Neural cell (in vitro differentiated cells): ENCODE measurements around the gene TMTC1. TPM values are rescaled to one million over a fixed set of nuclear protein-coding genes. Genes with fewer than 3 reads are reported as not detected.

Source experiments
- H2AFZ ChIP-seq: fragments of 200-600, 300-800 bp; sonication (generic), shearing (Covaris generic); 2 replicates; pipeline ENCODE4 v1.6.0; 2014; ENCODE audit warnings: low read depth, mild to moderate bottlenecking, antibody characterized with exemption, low read length, moderate library complexity
- H3F3A ChIP-seq: fragments of 200-600 bp; shearing (Covaris generic); 2 replicates; pipeline ENCODE4 v1.6.1; 2016; ENCODE audit warnings: mild to moderate bottlenecking, moderate library complexity, mixed read lengths, antibody characterized with exemption, low read length; ENCODE audit not compliant: insufficient read depth, poor library complexity, severe bottlenecking
- H3K27ac ChIP-seq: fragments of 200-600, 300-800 bp; sonication (generic), shearing (Covaris generic); 2 replicates; pipeline ENCODE4 v1.5.1; 2014; ENCODE audit warnings: mild to moderate bottlenecking, low read length, moderate library complexity
- H3K27me3 ChIP-seq: fragments of 300-800, 200-600 bp; sonication (generic), shearing (Covaris generic); 2 replicates; pipeline ENCODE4 v1.6.0; 2014; ENCODE audit warnings: mild to moderate bottlenecking, low read depth, low read length, moderate library complexity; ENCODE audit not compliant: insufficient read depth
- H3K36me3 ChIP-seq: fragments of 300-800, 200-600 bp; sonication (generic), shearing (Covaris generic); 2 replicates; pipeline ENCODE4 v1.5.1; 2014; ENCODE audit warnings: mild to moderate bottlenecking, antibody characterized with exemption, low read length, moderate library complexity; ENCODE audit not compliant: insufficient read depth
- H3K4me2 ChIP-seq: fragments of 300-800, 200-600 bp; sonication (generic), shearing (Covaris generic); 2 replicates; pipeline ENCODE4 v1.6.0; 2014; ENCODE audit warnings: mild to moderate bottlenecking, low read length
- H3K4me3 ChIP-seq: fragments of 300-800, 200-600 bp; sonication (generic), shearing (Covaris generic); 2 replicates; pipeline ENCODE4 v1.5.1; 2014; ENCODE audit warnings: mild to moderate bottlenecking, low read length, moderate library complexity
- H3K79me2 ChIP-seq: fragments of 200-600 bp; shearing (Covaris generic); replicated peaks from 2 replicates; pipeline ENCODE4 v1.6.0; 2014; ENCODE audit warnings: mild to moderate bottlenecking, low read length, moderate library complexity; ENCODE audit not compliant: insufficient read depth
- H3K9ac ChIP-seq: fragments of 300-800, 200-600 bp; sonication (generic), shearing (Covaris generic); 2 replicates; pipeline ENCODE4 v1.6.1; 2016; ENCODE audit warnings: mild to moderate bottlenecking, low read length, mixed read lengths
- H3K9me2 ChIP-seq: fragments of 200-600 bp; shearing (Covaris generic); 2 replicates; pipeline ENCODE4 v1.6.1; 2016; ENCODE audit warnings: mild to moderate bottlenecking, low read length, mixed read lengths; ENCODE audit not compliant: insufficient read depth
- H3K9me3 ChIP-seq: fragments of 200-600, 300-800 bp; sonication (generic), shearing (Covaris generic); 2 replicates; pipeline ENCODE4 v1.6.1; 2016; ENCODE audit warnings: mild to moderate bottlenecking, mixed run types, low read length, moderate library complexity, mixed read lengths
- H4K20me1 ChIP-seq: fragments of 200-600 bp; shearing (Covaris generic); 2 replicates; pipeline ENCODE4 v1.6.1; 2016; ENCODE audit warnings: mild to moderate bottlenecking, mixed run types; ENCODE audit not compliant: insufficient read depth
- CTCF ChIP-seq: fragments of 450-650 bp; IDR thresholded peaks from 2 replicates; pipeline ENCODE4 v1.5.1; 2014; ENCODE audit warnings: antibody characterized with exemption, mild to moderate bottlenecking, moderate library complexity; ENCODE audit not compliant: poor library complexity, severe bottlenecking
- EP300 ChIP-seq: fragments of 450-650 bp; conservative IDR thresholded peaks from 2 replicates; pipeline ENCODE4 v1.6.1; 2014; ENCODE audit warnings: antibody characterized with exemption, mild to moderate bottlenecking, moderate library complexity; ENCODE audit not compliant: poor library complexity, severe bottlenecking
- EZH2 ChIP-seq: fragments of 200-600, 300-800 bp; shearing (Covaris generic), sonication (generic); IDR thresholded peaks from 2 replicates; pipeline ENCODE4 v1.6.1; 2014; ENCODE audit warnings: antibody characterized with exemption, low read length, borderline replicate concordance, mild to moderate bottlenecking; ENCODE audit not compliant: insufficient read depth, poor library complexity, severe bottlenecking
- MXI1 ChIP-seq: fragments of 450-650 bp; conservative IDR thresholded peaks from 2 replicates; pipeline ENCODE4 v1.6.1; 2014; ENCODE audit warnings: antibody characterized with exemption, mild to moderate bottlenecking; ENCODE audit not compliant: poor library complexity, severe bottlenecking
- POLR2AphosphoS5 ChIP-seq: IDR thresholded peaks from 2 replicates; pipeline ENCODE4 v1.6.1; 2012
- RAD21 ChIP-seq: fragments of 450-650 bp; conservative IDR thresholded peaks from 2 replicates; pipeline ENCODE4 v1.6.1; 2014; ENCODE audit warnings: antibody characterized with exemption, mild to moderate bottlenecking, moderate library complexity
- SMC3 ChIP-seq: fragments of 450-650 bp; conservative IDR thresholded peaks from 2 replicates; pipeline ENCODE4 v1.6.1; 2014; ENCODE audit warnings: antibody characterized with exemption, mild to moderate bottlenecking, moderate library complexity; ENCODE audit not compliant: poor library complexity
- TAF1 ChIP-seq: IDR thresholded peaks from 2 replicates; pipeline ENCODE4 v1.6.1; 2012; ENCODE audit warnings: low read depth
- polyA plus RNA-seq: library from polyadenylated mRNA; depleted of rRNA; stranded (reverse); fragments of >200 nt; gene quantifications from 2 replicates; pipeline ENCODE4 v1.2.3, GENCODE V29; 2014
- TF ChIP-seq, protein P1 (sequence below): IDR thresholded peaks from 2 replicates; pipeline ENCODE4 v1.6.1; 2012; ENCODE audit warnings: borderline replicate concordance

The TMTC1 gene
- polyA plus RNA-seq, 1 donor from 2014 or later: 10.0 TPM

DNA sequence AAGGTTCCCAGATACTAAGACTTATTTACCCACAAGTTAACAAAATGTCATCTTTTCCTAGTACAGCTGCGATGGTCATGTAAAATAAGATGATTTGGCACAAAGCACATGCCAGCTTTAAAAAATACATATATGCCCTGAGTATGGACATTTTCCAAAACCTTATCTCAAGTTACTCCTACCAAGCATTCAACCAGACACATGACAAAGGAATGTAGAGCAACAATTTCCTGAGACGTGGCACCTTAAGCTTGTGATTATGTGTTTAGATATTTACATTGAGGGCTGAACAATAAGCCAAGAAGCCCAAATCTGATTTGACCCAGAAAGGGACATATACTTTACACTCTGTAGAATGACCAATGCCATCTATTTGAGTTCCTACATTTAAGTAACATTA lies 261.8 kb downstream of the TMTC1 start:
- no peaks in the 10 kb centered on the region for H3K9me3 ChIP-seq
- H3K79me2 ChIP-seq: no peaks in the 10 kb centered on the region
- no peak overlapping the region for H3K4me3 ChIP-seq
- no peaks in the 10 kb centered on the region for H3F3A ChIP-seq
- TF ChIP-seq EZH2 (no peak), EP300 (no peak), CTCF (no peak), MXI1 (no peak), RAD21 (no peak), POLR2AphosphoS5 (no peak)
- TF ChIP-seq, protein P1, sequence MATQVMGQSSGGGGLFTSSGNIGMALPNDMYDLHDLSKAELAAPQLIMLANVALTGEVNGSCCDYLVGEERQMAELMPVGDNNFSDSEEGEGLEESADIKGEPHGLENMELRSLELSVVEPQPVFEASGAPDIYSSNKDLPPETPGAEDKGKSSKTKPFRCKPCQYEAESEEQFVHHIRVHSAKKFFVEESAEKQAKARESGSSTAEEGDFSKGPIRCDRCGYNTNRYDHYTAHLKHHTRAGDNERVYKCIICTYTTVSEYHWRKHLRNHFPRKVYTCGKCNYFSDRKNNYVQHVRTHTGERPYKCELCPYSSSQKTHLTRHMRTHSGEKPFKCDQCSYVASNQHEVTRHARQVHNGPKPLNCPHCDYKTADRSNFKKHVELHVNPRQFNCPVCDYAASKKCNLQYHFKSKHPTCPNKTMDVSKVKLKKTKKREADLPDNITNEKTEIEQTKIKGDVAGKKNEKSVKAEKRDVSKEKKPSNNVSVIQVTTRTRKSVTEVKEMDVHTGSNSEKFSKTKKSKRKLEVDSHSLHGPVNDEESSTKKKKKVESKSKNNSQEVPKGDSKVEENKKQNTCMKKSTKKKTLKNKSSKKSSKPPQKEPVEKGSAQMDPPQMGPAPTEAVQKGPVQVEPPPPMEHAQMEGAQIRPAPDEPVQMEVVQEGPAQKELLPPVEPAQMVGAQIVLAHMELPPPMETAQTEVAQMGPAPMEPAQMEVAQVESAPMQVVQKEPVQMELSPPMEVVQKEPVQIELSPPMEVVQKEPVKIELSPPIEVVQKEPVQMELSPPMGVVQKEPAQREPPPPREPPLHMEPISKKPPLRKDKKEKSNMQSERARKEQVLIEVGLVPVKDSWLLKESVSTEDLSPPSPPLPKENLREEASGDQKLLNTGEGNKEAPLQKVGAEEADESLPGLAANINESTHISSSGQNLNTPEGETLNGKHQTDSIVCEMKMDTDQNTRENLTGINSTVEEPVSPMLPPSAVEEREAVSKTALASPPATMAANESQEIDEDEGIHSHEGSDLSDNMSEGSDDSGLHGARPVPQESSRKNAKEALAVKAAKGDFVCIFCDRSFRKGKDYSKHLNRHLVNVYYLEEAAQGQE: no peak
- no peaks in the 10 kb centered on the region for H3K36me3 ChIP-seq
- no peak overlapping the region for H3K4me2 ChIP-seq
- H4K20me1 ChIP-seq: no peaks in the 10 kb centered on the region
- no peaks in the 10 kb centered on the region for H3K27me3 ChIP-seq
- no peak overlapping the region for H3K9ac ChIP-seq
- no peaks in the 10 kb centered on the region for H3K9me2 ChIP-seq
- H2AFZ ChIP-seq: no peak overlapping the region
- no peak overlapping the region for H3K27ac ChIP-seq

DNA sequence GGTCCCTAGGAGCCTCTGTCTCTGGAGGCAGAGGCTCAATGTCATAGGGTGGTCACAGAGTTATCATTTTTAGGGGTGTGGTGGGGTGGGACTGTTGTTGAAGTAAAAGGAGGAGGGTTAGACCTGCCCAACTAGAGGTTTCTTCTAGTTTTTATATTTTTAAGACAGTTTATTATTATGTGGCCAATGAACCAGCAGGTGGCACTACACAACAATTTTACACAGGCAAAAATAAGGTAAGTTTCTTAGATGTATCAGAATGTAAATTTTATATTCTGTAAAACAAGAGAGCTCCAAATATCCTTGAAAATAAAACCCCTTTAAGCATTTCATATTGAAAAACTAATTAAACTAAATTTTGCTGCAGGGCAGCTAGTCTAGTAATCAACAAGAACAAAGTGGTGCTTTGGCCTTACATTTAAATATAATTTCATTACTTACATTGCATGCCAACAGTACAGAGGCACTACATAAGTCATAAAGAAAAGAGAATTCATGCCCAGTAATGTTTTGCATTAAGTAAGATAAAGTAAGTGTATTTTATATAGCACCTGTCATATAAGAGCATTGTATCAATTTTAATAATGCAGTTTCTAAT lies 264.1 kb downstream of the TMTC1 start:
- Histone ChIP-seq H3K9me2 (no peaks in the 10 kb centered on the region), H3K9me3 (no peaks in the 10 kb centered on the region), H3K79me2 (no peaks in the 10 kb centered on the region), H3K4me3 (no peak overlapping the region), H3K27ac (no peak overlapping the region), H3F3A (no peaks in the 10 kb centered on the region), H3K4me2 (no peak overlapping the region), H3K9ac (no peak overlapping the region), H4K20me1 (no peaks in the 10 kb centered on the region), H3K27me3 (no peaks in the 10 kb centered on the region), H3K36me3 (no peaks in the 10 kb centered on the region), H2AFZ (no peak overlapping the region)
- no peak for TF ChIP-seq MXI1
- peak; percentile 91 for TF ChIP-seq RAD21
- no peak for TF ChIP-seq EZH2
- TF ChIP-seq, protein P1: no peak
- TF ChIP-seq SMC3: peak; percentile 95
- no peak for TF ChIP-seq TAF1
- peak; percentile 81 for TF ChIP-seq CTCF
- no peak for TF ChIP-seq POLR2AphosphoS5
- no peak for TF ChIP-seq EP300
